ENCODE measurements around the gene NCLN.

The NCLN gene

GRCh38 chr19:3154957-3155736, 30.6 kb upstream of the NCLN start:
- peak; percentile 69 for DNase-seq (ENCODE audit: low spot score)

- DNase-seq (ENCODE audit: low spot score): no peak
Measured at GRCh38 chr19:3157096-3157845, 28.5 kb upstream of the NCLN start.

GRCh38 chr19:3159565-3159964, 26.2 kb upstream of the NCLN start:
- no peak for DNase-seq (ENCODE audit: low spot score)

- no peak for DNase-seq (ENCODE audit: low spot score)
Measured at GRCh38 chr19:3160219-3160618, 25.5 kb upstream of the NCLN start.

- no peak for DNase-seq (ENCODE audit: low spot score)
Measured at GRCh38 chr19:3161453-3161852, 24.3 kb upstream of the NCLN start.

- peak; percentile 79 for DNase-seq (ENCODE audit: low spot score)
Measured at GRCh38 chr19:3162418-3163229, 23.1 kb upstream of the NCLN start.

GRCh38 chr19:3163230-3163886, 22.4 kb upstream of the NCLN start:
- DNase-seq (ENCODE audit: low spot score): peak; percentile 85

- DNase-seq (ENCODE audit: low spot score): no peak
Measured at GRCh38 chr19:3163943-3164342, 21.8 kb upstream of the NCLN start.

GRCh38 chr19:3167533-3168272, 18.0 kb upstream of the NCLN start:
- no peak for DNase-seq (ENCODE audit: low spot score)

- DNase-seq (ENCODE audit: low spot score): no peak
Measured at GRCh38 chr19:3171894-3172672, 13.6 kb upstream of the NCLN start.

- peak; percentile 28 for DNase-seq (ENCODE audit: low spot score)
Measured at GRCh38 chr19:3172673-3173000, 13.1 kb upstream of the NCLN start.

GRCh38 chr19:3175781-3176714, 9.7 kb upstream of the NCLN start:
- DNase-seq (ENCODE audit: low spot score): peak; percentile 64

- DNase-seq (ENCODE audit: low spot score): peak; percentile 34
Measured at GRCh38 chr19:3176715-3177501, 8.8 kb upstream of the NCLN start.

- peak; percentile 86 for DNase-seq (ENCODE audit: low spot score)
Measured at GRCh38 chr19:3178377-3178972, 7.3 kb upstream of the NCLN start, which contains the start of gene S1PR4. Gene S1PR4 (plus strand): TSS chr19:3178769. CDS start chr19:3178793, 24 bp downstream.

GRCh38 chr19:3178973-3179738, 6.6 kb upstream of the NCLN start:
- DNase-seq (ENCODE audit: low spot score): no peak

- DNase-seq (ENCODE audit: low spot score): peak; percentile 55
Measured at GRCh38 chr19:3179739-3180293, 5.9 kb upstream of the NCLN start.

Data from NAMALWA (cell line).